ENCODE data around the gene CARD9.

CARD9 gene

DNA sequence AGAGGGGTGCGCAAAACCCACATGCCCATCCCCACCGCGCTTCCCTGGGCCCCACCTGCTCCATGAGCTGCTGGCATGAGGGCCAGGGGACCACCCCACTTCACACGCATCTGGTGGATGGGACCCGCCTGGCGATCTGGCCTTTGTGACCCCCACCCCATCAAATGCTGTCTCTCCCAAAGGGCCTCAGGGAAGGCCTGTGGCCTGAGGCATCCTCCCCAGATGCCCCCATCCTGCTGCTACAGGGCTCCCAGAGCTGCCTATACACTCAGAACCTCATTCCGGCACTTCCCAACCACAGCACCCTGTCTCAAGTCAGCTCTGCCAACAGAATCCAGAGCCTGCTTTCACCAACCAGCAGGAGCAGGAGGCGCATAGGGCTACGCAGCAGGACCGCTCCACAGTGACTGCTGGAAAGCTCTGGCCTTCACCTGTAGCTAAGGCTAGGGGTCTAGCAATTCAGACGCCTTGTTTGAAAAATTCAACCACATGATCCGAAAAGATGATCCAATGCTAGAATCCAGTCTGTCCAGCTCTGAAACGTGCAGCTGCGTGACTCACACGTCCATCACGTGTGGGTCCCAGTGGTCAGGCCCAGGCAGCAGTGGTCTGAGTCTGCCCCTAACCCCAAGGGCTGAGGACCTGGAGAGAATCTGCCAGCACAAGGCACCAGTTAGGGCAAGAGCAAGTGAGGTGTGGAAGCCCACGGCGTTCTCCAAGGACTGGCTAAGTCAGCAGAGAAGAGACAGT lies 27.9 kb upstream of the CARD9 start:
- no peak for DNase-seq

- peak; percentile 81 for DNase-seq
Observed at GRCh38 chr9:136400038-136400834, 26.8 kb upstream of the CARD9 start, which contains the start of gene SNAPC4. SNAPC4 (minus strand) TSS chr9:136400170; CDS start chr9:136398428, 1,742 bp downstream.

- no peak for DNase-seq
Observed at GRCh38 chr9:136399176-136400037, 25.9 kb upstream of the CARD9 start.

DNA sequence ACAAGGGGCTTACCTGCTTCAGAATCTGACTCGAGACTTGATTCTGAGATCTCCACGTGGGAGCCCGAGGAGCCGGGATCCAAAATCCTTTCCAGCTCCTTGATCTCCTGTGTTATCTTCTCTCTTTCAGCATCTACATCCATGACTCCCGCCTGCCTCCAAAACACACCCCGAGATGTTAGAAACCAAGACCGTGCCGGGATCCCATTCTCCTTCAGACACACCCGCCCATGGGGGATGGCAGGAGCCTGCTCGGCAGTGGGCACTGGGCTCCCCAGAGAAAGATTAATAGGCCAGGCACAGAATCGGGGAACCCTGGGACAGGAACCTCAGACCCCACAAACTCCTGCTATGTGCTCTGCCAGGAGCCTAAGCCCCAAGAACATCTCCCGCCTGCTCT lies 24.8 kb upstream of the CARD9 start:
- no peak for DNase-seq

- no peak for DNase-seq
Observed at GRCh38 chr9:136397643-136398042, 24.2 kb upstream of the CARD9 start.

- no peak for DNase-seq
Observed at GRCh38 chr9:136396219-136396515, 22.7 kb upstream of the CARD9 start.

DNA sequence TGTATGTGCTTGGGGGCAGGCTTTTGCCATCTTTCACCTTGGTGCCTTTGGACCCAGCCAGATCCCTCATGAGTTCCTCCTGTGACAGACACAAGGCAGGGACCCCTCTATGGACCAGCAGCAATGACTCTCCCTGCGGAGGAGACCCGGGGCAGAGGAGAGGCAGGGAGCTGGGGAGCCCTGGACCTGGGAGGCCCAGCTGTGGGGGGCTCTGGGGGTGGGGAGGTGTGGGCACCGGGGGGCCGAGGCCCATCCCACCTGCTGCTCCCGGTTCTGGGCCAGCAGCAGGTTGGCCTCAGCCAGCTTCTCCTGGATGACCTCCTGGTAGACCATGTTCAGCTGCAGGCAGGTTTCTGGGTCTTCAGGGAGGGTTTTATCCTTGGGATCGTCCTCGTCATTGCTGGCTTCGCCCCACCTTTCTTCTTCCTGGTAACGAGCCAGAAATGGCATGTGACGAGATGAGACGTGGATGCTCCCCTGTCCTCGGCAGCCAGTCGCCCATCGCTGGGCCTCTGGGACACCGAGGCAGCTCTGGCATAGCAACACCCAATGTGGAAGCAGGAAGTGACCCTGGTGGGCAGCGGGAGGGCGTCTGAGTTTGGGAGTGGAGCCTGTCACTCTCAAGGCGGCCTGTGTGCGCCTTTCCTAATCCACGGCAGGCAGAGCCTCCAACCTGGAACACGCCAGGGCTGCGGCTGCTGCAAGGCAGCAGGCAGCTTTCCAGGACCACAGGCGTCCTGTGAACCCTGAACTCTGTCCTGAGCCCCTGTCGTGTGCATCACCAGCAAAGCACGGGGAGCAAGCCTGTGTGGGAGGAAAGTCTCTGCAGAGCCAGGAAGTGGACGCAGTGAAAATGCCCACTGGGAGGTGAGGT lies 22.1 kb upstream of the CARD9 start:
- DNase-seq: no peak

DNA sequence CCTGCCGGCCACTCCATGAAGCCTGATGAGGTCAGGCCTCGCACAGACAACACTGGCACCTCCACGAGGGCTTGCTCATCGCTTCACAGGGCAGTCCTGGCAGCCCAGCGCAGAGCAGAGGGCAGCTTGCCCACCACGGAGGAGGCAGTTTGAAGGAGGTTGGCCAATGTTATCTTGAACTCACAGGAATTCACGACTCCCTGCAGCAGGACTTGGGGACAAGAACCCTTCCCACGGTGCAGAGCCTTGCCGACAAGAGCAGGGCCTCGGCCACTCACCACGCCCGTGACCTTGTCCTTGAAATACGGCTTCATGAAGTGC lies 21.5 kb upstream of the CARD9 start:
- DNase-seq: no peak

DNA sequence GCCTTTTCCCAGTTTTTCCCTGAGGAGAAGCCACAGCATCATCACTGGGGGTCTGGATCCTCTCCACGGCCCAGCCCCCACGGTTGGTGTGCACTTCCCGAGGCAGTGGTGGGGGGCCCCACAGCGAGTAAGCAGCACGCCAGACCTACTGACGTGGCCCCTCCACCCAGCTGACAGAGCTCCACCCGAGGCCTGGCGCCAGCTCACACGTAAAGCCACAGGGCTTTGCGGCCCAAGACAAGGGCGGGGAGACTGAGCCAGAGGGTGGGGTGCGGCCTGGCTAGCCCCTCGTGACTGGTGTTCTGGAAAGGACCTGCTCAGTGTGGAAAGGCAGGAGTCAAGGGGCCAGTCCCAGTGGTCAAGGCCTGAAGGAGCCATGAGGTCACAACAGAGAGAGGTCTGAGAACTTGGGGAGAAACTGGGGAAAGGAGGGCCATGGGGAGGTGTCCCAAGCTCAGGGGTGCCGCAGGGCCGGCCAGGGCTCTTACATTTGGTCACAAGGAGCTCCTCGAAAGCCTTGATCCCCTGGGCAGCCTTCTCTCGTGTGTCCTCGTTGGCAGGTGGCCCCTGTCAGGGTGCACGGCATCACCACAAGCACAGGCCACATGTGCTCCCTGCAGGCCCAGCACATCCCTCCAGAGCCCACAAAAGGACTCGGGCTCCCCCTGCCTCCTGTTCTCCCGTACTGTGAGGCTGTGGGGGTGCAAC lies 21.0 kb upstream of the CARD9 start:
- DNase-seq: no peak

DNA sequence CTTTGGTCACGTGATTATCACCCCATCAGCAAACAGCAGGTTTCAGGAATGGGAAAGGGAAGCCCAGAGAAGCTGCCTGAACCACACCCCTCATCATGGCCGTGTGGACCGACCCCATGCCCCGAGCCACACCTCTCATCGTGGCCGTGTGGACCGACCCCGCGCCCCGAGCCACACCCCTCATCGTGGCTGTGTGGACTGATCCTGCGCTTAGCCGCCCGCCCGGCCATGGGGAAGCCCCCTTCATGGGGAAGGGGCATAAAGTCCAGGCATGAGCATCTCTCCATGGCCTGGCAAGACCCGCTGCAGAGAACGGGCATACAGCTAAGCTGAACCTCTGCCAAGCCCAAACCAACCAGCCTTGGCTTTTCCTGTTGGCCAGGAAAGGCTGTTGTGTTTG lies 20.1 kb upstream of the CARD9 start:
- DNase-seq: no peak

DNA sequence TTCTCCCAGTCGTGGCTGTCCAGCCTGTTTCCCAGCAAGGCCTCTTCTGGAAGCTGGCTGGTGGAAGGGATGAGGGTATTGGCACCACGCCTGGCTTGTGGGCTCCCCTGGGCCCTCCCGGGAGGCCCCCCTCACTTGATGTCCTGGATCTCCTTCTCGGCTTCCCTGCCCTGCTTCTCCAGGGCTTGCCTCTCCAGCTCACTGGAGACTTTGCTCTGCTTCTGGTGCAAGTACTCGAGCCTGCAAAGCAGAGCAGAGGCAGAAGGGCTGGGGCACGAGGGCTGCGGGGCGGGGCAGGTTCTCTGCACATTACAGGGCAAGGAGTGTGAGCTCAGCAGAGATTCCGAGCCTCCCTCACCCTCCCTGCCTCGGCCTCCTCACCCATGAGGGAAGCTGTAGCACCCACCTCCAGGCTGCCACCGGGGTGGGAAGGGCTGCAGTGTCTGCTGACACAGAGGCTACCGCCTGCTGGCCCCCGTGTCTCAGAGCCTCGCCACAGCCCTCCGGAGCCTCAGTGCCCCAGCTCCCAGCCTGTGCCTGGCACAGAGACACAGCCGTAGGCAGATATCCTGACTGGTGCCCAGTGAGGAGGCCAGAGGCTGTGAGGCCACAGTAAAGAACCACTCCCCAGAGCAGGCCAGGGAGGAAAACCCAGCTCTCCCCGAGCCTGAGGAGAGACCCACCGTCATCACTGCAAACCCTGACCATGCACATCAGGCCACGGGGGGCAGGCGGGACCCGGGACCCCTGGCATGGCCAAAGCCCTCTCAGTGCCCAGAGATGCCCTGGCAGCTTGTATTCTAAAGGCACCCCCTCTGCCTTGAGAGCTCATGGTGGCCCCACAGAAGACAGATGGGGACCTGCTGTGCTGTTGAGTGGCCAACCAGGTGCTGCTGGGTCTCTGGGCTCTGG lies 19.3 kb upstream of the CARD9 start:
- no peak for DNase-seq

DNA sequence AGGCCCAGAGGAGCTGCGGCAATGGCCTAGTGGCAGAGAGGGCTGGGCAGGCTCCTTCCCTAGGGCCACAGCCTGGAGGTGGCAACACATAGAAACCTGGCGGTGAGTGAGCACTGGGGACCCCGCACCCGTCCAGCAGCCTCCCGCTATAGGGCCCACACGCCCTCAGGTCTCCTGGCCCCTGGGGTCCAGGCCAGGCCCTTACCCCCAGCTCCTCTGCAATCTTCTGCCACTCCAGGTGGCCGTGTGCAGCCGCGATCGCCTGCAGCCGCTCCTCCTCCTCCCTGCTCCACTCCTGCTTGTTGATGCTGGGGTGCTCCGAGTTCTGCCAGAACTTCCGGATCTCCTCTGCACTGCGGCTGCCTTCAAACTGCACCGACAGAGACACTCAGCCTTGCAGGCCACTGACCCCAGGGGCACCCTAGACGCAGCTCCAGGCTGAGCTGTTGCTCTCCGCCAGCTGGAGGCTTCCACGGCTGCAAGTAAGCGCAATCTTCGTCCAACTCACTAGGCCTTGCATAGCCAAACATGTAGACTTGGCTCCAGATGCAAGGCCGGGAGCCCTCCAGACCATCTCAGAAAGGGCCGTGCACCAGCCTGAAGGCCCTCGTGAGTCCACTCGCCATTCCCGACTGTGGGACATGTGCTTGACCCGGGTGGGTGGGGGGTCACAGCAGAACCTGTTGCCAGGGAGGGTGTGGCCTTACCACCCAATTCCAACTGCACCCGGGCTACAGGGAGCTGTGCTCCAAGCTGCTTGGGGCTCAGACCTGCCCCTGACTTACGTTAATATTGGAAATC lies 18.5 kb upstream of the CARD9 start:
- no peak for DNase-seq

GRCh38 chr9:136389396-136389795 lies 15.9 kb upstream of the CARD9 start:
- DNase-seq: no peak

DNA sequence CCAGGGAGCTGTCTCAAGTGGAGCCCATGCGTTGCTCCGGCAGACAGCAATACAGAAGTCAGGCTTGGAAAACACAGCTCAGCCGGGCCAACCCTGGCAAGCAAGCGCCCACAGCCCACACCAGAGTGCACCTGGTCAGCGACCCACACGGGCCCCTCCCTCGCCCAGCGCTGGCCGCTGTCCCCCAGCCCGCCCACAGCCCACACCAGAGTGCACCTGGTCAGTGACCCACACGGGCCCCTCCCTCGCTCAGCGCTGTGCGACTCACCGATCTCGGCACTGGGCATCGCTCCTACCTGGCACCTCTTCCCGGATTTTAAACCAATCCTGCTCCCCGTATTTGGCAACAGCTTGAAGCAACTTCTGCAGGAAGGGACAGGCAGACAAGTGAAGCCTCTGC lies 13.7 kb upstream of the CARD9 start:
- DNase-seq: no peak

GRCh38 chr9:136386018-136386417 lies 12.5 kb upstream of the CARD9 start:
- no peak for DNase-seq

DNA sequence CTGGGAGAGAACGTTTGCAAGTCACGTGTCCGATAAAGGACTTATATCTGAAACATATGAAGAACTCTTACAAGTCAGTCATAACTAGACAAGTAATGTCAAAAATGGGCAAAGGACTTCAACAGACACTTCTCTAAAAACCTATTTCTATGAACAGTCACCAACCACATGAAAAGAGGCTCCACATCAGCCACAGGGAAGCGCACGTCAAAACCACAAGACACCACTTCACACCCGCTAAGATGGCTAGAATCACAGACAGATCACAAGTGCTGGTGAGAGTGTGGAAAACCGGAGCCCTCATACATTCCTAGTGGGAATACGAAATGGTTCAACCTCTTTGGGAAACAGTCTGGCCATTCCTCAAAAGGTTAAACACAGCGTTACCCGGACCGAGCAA lies 11.5 kb upstream of the CARD9 start:
- no peak for DNase-seq

GRCh38 chr9:136383436-136383835 lies 10.0 kb upstream of the CARD9 start:
- DNase-seq: no peak

GRCh38 chr9:136381966-136382513 lies 8.6 kb upstream of the CARD9 start:
- no peak for DNase-seq

DNA sequence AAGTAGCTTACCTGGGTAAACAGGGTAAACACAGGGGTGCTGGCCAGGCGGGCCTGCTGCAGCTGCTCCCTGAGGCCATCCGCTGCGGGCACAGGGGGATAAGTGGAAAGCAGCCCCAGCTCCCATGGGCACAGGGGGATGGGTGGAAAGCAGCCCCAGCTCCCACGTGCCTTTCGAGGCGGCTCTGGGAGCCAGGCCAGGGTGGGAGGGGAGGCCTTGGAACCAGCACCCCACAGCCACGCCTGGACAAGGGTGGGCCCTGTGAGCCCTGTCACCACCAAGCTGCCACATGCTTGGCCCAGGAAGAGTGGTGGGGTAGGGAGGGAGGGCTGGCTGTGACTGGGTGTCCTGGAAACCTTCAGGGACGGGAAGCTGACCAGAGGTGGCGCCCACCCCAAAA lies 7.8 kb upstream of the CARD9 start:
- no peak for DNase-seq

DNA sequence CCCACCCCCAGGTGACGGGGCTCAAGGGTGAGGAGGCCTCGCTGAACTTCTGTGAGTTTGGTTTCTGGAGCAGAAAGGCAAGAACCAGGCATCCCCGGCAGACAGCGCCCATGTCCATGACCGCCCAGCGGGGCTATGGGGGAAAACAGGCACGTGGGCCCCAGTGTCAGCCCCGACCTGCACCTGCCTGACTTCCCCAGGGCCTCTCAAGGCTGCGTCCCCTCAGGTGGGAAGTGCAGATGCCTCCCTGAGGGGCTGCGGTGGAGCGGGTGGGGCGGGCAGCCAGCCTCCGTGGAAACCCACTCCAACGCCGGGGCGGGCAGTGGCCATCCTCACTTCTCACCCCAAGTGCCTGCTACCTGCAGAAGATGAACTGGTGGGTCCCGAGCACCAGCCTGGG lies 6.9 kb upstream of the CARD9 start:
- no peak for DNase-seq

All from effector CD4-positive, alpha-beta T cell (primary cell).